GM23338 (cell line): ENCODE results near the gene HOXA5. TPM values are rescaled to one million over a fixed set of nuclear protein-coding genes. Genes with fewer than 3 reads are reported as not detected.

Experiments
- ATAC-seq: fragments of 200-7000 bp; cut with Tn5 transposase; 3 replicates; pipeline ENCODE4 v1.9.1; 2020
- DNase-seq: peaks from one replicate; pipeline ENCODE4 v3.0.0-alpha.2; 2015; ENCODE audit warnings: low spot score
- H2AFZ ChIP-seq: fragments of 200-600 bp; sonication (generic); 2 replicates; pipeline ENCODE4 v1.8.0; 2016; ENCODE audit warnings: antibody characterized with exemption, mild to moderate bottlenecking, moderate library complexity
- H3F3A ChIP-seq: fragments of 200-600 bp; sonication (generic); replicated peaks from 2 replicates; pipeline ENCODE4 v1.8.0; 2017; ENCODE audit warnings: antibody characterized with exemption, mixed run types, low read depth
- H3K27ac ChIP-seq: fragments of 200-600 bp; sonication (generic); 2 replicates; pipeline ENCODE4 v1.6.1; 2016; ENCODE audit warnings: low read depth
- H3K27me3 ChIP-seq: fragments of 200-600 bp; sonication (generic); 2 replicates; pipeline ENCODE4 v1.8.0; 2016; ENCODE audit warnings: mild to moderate bottlenecking, mixed run types, moderate library complexity; ENCODE audit not compliant: insufficient read depth
- H3K36me3 ChIP-seq: fragments of 200-600 bp; sonication (generic); 2 replicates; pipeline ENCODE4 v1.8.0; 2016; ENCODE audit warnings: mild to moderate bottlenecking; ENCODE audit not compliant: insufficient read depth
- H3K4me1 ChIP-seq: fragments of 200-600 bp; sonication (generic); 2 replicates; pipeline ENCODE4 v1.8.0; 2016; ENCODE audit warnings: mild to moderate bottlenecking, moderate library complexity; ENCODE audit not compliant: insufficient read depth
- H3K4me2 ChIP-seq: fragments of 200-600 bp; sonication (generic); 2 replicates; pipeline ENCODE4 v1.7.1; 2017; ENCODE audit warnings: mixed run types
- H3K4me3 ChIP-seq: fragments of 200-600 bp; sonication (generic); 2 replicates; pipeline ENCODE4 v1.6.1; 2016; ENCODE audit warnings: mixed run types
- H3K79me2 ChIP-seq: fragments of 200-600 bp; sonication (generic); replicated peaks from 2 replicates; pipeline ENCODE4 v1.8.0; 2017; ENCODE audit warnings: mild to moderate bottlenecking; ENCODE audit not compliant: insufficient read depth
- H3K9me2 ChIP-seq: fragments of 200-600 bp; sonication (generic); 2 replicates; pipeline ENCODE4 v1.8.0; 2017; ENCODE audit not compliant: insufficient read depth
- H4K20me1 ChIP-seq: fragments of 200-600 bp; sonication (generic); replicated peaks from 2 replicates; pipeline ENCODE4 v1.8.0; 2017; ENCODE audit warnings: mild to moderate bottlenecking; ENCODE audit not compliant: insufficient read depth
- H3K27ac Mint-ChIP-seq: 2 replicates; pipeline ENCODE4 v1.8.0; 2020; ENCODE audit warnings: inconsistent platforms, mild to moderate bottlenecking, moderate library complexity, mixed read lengths
- H3K27me3 Mint-ChIP-seq: 3 replicates; pipeline ENCODE4 v1.8.0; 2022; ENCODE audit warnings: low read depth, mild to moderate bottlenecking, moderate library complexity, mixed read lengths, inconsistent platforms; ENCODE audit not compliant: insufficient read depth, poor library complexity
- H3K36me3 Mint-ChIP-seq: 3 replicates; pipeline ENCODE4 v1.8.0; 2021; ENCODE audit warnings: low read depth, mild to moderate bottlenecking, inconsistent platforms, moderate library complexity, mixed read lengths
- H3K4me1 Mint-ChIP-seq: 3 replicates; pipeline ENCODE4 v1.8.0; 2020; ENCODE audit warnings: mild to moderate bottlenecking, inconsistent platforms, mixed read lengths
- H3K4me3 Mint-ChIP-seq: 3 replicates; pipeline ENCODE4 v1.8.0; 2021; ENCODE audit warnings: moderate library complexity, mild to moderate bottlenecking, inconsistent platforms, mixed read lengths
- H3K9me3 Mint-ChIP-seq: 3 replicates; pipeline ENCODE4 v1.8.0; 2020; ENCODE audit warnings: moderate library complexity, mild to moderate bottlenecking, inconsistent platforms, mixed read lengths
- JUNB ChIP-seq: IDR thresholded peaks from one replicate; pipeline ENCODE4 v1.6.1; 2016; ENCODE audit warnings: antibody characterized with exemption; ENCODE audit not compliant: unreplicated experiment
- NANOG ChIP-seq: IDR thresholded peaks from 2 replicates; pipeline ENCODE4 v1.6.1; 2016; ENCODE audit warnings: antibody characterized with exemption, borderline replicate concordance
- microRNA counts: library from miRNA; unstranded; fragments of <30 nt; microRNA quantifications from one replicate; lab custom pipeline; 2017
- microRNA-seq: library from miRNA; unstranded; fragments of <30 nt; microRNA quantifications from one replicate; pipeline ENCODE4, GENCODE V29; 2017
- polyA plus RNA-seq: library from polyadenylated mRNA; unstranded; fragments of >200 nt; fragmentation: Nextera tagmentation; extraction: Ambion mirVana; gene quantifications from 2 replicates; pipeline ENCODE4 v1.2.1, GENCODE V29; 2016
- small RNA-seq: library from RNA; depleted of rRNA; stranded (forward); fragments of <200 nt; gene quantifications from one replicate; pipeline ENCODE3, GENCODE V24; 2014; ENCODE audit warnings: low replicate concordance
- total RNA-seq: library from RNA; depleted of rRNA; stranded (reverse); fragments of >200 nt; shearing (Covaris generic); gene quantifications from 2 replicates; pipeline ENCODE4 v1.2.3, GENCODE V29; 2014; rRNA removed

HOXA5 gene
- total and polyA plus RNA-seq, 2 experiments from 2014 or later = not detected

GRCh38 chr7:27091105-27091504 lies 52.4 kb downstream of the HOXA5 start:
- Mint-ChIP-seq H3K4me1 (peaks cover 40% of the 10 kb centered on the region), H3K27me3 (peaks cover 99% of the 10 kb centered on the region), H3K27ac (no peak overlapping the region), H3K9me3 (peaks cover 13% of the 10 kb centered on the region; the same call in 2 of the 3 replicates), H3K4me3 (no peak overlapping the region), H3K36me3 (no peaks in the 10 kb centered on the region)
- peaks cover 46% of the 10 kb centered on the region for H3K4me1 ChIP-seq
- no peaks in the 10 kb centered on the region for H3K36me3 ChIP-seq
- peaks cover 32% of the 10 kb centered on the region for H3F3A ChIP-seq
- no peak for TF ChIP-seq JUNB
- TF ChIP-seq NANOG = peak; percentile 4; the same call in 1 of the 2 replicates
- peaks cover 42% of the 10 kb centered on the region for H4K20me1 ChIP-seq
- H3K27ac ChIP-seq = no peak overlapping the region
- H3K79me2 ChIP-seq = no peaks in the 10 kb centered on the region
- DNase-seq = peak; percentile 34
- H3K27me3 ChIP-seq = peaks cover 100% of the 10 kb centered on the region
- no peak overlapping the region for H3K4me3 ChIP-seq
- no peak for ATAC-seq
- H3K9me2 ChIP-seq = no peaks in the 10 kb centered on the region
- peak overlapping the region; percentile 34 for H3K4me2 ChIP-seq
- H2AFZ ChIP-seq = no peak overlapping the region

MicroRNA genes within 50 kb of the gene (microRNA counts, 767-probe panel; counts per million panel counts)
- not detected for microRNA hsa-miR-196b-5p (lab: Ali Mortazavi, UCI)

Small RNAs within 50 kb of the gene (microRNA-seq; reads per million reads assigned to microRNA genes)
- gene MIR196B = 2.7 reads per million, percentile 8 among the genes with 10 or more reads in this experiment

Small RNAs within 50 kb of the gene (small RNA-seq; reads per million reads assigned to genes)
- gene AC004080.5 (not detected), gene RF01977 (not detected), gene RF02140 (not detected), gene RF02141 (not detected)

Other genes starting within 250 kb of the HOXA5 start
- not detected in 2 replicates for gene HOXA1, start 47.7 kb downstream of the HOXA5 start, total RNA-seq
- gene HOXA1, start 47.7 kb downstream of the HOXA5 start, polyA plus RNA-seq = not detected in 2 replicates
- not detected in 2 replicates for gene HOXA2, start 41.0 kb downstream of the HOXA5 start, total RNA-seq
- not detected in 2 replicates for gene HOXA2, start 41.0 kb downstream of the HOXA5 start, polyA plus RNA-seq
- gene HOXA4, start 12.9 kb downstream of the HOXA5 start, total RNA-seq = not detected in 2 replicates
- gene HOXA4, start 12.9 kb downstream of the HOXA5 start, polyA plus RNA-seq = not detected in 2 replicates
- gene HOXA6, start 4.1 kb upstream of the HOXA5 start, total RNA-seq = not detected in 2 replicates
- not detected in 2 replicates for gene HOXA6, start 4.1 kb upstream of the HOXA5 start, polyA plus RNA-seq
- gene HOXA3, start 8.9 kb upstream of the HOXA5 start, total RNA-seq = not detected in 2 replicates
- not detected in 2 replicates for gene HOXA3, start 8.9 kb upstream of the HOXA5 start, polyA plus RNA-seq
- not detected in 2 replicates for gene HOXA7, start 13.0 kb upstream of the HOXA5 start, total RNA-seq
- 0.24 TPM in 1 of 2 replicates, not detected in the other for gene HOXA7, start 13.0 kb upstream of the HOXA5 start, polyA plus RNA-seq
- not detected in 2 replicates for gene HOXA9, start 21.9 kb upstream of the HOXA5 start, total RNA-seq
- gene HOXA9, start 21.9 kb upstream of the HOXA5 start, polyA plus RNA-seq = not detected in 2 replicates
- gene HOXA10, start 30.6 kb upstream of the HOXA5 start, total RNA-seq = not detected in 2 replicates
- not detected in 2 replicates for gene HOXA10, start 30.6 kb upstream of the HOXA5 start, polyA plus RNA-seq
- gene HOXA11, start 41.6 kb upstream of the HOXA5 start, total RNA-seq = not detected in 2 replicates
- not detected in 2 replicates for gene HOXA11, start 41.6 kb upstream of the HOXA5 start, polyA plus RNA-seq
- not detected in 2 replicates for gene HOXA13, start 56.4 kb upstream of the HOXA5 start, total RNA-seq
- not detected in 2 replicates for gene HOXA13, start 56.4 kb upstream of the HOXA5 start, polyA plus RNA-seq
- gene EVX1, start 99.1 kb upstream of the HOXA5 start, total RNA-seq = not detected in 2 replicates
- gene EVX1, start 99.1 kb upstream of the HOXA5 start, polyA plus RNA-seq = not detected in 2 replicates